CD4-positive, alpha-beta T cell treated with Interleukin-15 for 4 hours (primary cell): ENCODE data around the gene CEP126.

Source experiments
- DNase-seq: peaks from one replicate; pipeline ENCODE4 v3.0.0-alpha.2; 2020; ENCODE audit warnings: low spot score

Gene CEP126

GRCh38 chr11:102007567-102008437 lies 93.0 kb downstream of the CEP126 start:
- peak; percentile 41 for DNase-seq

GRCh38 chr11:102010776-102011494 lies 96.1 kb downstream of the CEP126 start:
- DNase-seq = no peak

GRCh38 chr11:102012946-102013345 lies 98.1 kb downstream of the CEP126 start:
- no peak for DNase-seq

- no peak for DNase-seq
Measured at GRCh38 chr11:102014756-102015155, 99.9 kb downstream of the CEP126 start.

GRCh38 chr11:102017026-102017425 lies 102.2 kb downstream of the CEP126 start:
- no peak for DNase-seq

- no peak for DNase-seq
Measured at GRCh38 chr11:102026217-102026616, 111.4 kb downstream of the CEP126 start.

GRCh38 chr11:102026959-102027358 lies 112.1 kb downstream of the CEP126 start:
- DNase-seq = no peak

GRCh38 chr11:102036757-102037156 lies 121.9 kb downstream of the CEP126 start:
- DNase-seq = no peak

- DNase-seq = no peak
Measured at GRCh38 chr11:102046841-102047240, 132.0 kb downstream of the CEP126 start.

- DNase-seq = peak; percentile 11
Measured at GRCh38 chr11:102047305-102047924, 132.6 kb downstream of the CEP126 start, which contains the start of gene CFAP300. Gene CFAP300 (plus strand): TSS chr11:102047437. CDS start chr11:102047471, 34 bp downstream.
